Measurements from ENCODE around the gene ZDHHC5.
"Not testable (repeated sequence)": the region's sequence is repeated elsewhere in the genome, so short reads cannot be mapped to it uniquely, and the experiment has no call there.

ZDHHC5 gene

DNA sequence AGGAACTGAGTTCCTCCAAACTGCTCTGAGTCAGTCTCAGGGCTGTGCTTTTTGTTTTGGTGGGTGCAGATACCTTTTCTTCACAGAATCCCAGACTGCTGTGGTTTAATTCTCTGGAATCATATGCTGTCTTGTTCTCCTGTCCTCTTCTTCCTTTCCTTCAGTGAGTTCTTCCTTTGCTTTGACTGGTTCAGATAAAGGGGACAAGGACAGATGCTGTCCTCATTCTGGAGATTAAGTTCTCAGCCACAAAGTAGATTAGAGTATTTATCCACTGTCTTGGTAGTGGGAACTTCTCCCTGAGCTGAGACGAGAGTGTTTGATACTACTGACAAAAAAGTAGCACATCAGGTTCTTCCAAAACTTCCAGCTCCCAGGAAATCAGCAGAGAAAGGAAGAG, 13.3 kb downstream of the ZDHHC5 start:
- TF ChIP-seq, protein P1, sequence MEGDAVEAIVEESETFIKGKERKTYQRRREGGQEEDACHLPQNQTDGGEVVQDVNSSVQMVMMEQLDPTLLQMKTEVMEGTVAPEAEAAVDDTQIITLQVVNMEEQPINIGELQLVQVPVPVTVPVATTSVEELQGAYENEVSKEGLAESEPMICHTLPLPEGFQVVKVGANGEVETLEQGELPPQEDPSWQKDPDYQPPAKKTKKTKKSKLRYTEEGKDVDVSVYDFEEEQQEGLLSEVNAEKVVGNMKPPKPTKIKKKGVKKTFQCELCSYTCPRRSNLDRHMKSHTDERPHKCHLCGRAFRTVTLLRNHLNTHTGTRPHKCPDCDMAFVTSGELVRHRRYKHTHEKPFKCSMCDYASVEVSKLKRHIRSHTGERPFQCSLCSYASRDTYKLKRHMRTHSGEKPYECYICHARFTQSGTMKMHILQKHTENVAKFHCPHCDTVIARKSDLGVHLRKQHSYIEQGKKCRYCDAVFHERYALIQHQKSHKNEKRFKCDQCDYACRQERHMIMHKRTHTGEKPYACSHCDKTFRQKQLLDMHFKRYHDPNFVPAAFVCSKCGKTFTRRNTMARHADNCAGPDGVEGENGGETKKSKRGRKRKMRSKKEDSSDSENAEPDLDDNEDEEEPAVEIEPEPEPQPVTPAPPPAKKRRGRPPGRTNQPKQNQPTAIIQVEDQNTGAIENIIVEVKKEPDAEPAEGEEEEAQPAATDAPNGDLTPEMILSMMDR (IDR thresholded peaks at IDR 0.05): no peak
- Histone ChIP-seq H3K4me3 (no peak overlapping the region), H3K27ac (no peak overlapping the region)
- no peak for DNase-seq (ENCODE audit: low spot score)

DNA sequence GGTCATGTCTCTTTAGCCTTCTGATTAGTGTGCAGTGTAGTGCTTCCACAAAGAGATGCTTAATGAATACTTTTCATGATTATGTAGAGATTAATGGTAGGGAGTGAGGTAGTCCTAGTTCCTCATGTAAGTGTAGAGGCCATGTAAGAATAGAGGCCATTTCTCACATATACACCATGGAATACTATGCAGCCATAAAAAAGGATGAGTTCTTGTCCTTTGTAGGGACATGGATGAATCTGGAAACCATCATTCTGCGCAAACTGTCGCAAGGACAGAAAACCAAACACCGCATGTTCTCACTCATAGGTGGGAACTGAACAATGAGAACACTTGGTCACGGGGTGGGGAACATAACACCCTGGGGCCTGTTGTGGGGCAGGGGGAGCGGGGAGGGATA, 22.6 kb downstream of the ZDHHC5 start:
- not testable (repeated sequence) for DNase-seq (ENCODE audit: low spot score); H3K27ac ChIP-seq; H3K4me3 ChIP-seq

GRCh38 chr11:57698843-57699365, 31.0 kb downstream of the ZDHHC5 start:
- Histone ChIP-seq H3K27ac (no peak overlapping the region), H3K4me3 (no peak overlapping the region)
- no peak for DNase-seq (ENCODE audit: low spot score)
- TF ChIP-seq, protein P1 (IDR thresholded peaks at IDR 0.05): no peak

DNA sequence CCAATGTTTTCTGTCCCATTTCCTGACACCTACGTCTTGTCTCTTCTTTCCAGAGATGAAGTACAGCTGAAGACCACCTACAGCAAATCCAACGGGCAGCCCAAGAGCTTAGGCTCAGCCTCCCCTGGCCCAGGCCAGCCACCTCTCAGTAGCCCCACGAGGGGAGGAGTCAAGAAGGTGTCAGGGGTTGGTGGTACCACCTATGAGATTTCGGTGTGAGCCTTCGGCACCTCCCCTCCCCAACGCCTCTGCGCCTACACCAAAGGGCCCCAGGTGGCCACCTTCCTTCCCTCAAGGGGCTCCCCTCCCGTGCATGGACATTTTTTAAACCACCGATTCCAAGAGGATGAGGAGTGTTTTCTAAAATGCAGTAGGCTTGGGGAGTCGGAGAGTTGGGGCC, 31.9 kb downstream of the ZDHHC5 start:
- no peak overlapping the region for H3K27ac ChIP-seq
- DNase-seq (ENCODE audit: low spot score): no peak
- H3K4me3 ChIP-seq: no peak overlapping the region
- TF ChIP-seq, protein P1 (IDR thresholded peaks at IDR 0.05): no peak

GRCh38 chr11:57700425-57700824, 32.5 kb downstream of the ZDHHC5 start:
- TF ChIP-seq, protein P1 (IDR thresholded peaks at IDR 0.05): no peak
- DNase-seq (ENCODE audit: low spot score): no peak
- Histone ChIP-seq H3K27ac (no peak overlapping the region), H3K4me3 (no peak overlapping the region)

DNA sequence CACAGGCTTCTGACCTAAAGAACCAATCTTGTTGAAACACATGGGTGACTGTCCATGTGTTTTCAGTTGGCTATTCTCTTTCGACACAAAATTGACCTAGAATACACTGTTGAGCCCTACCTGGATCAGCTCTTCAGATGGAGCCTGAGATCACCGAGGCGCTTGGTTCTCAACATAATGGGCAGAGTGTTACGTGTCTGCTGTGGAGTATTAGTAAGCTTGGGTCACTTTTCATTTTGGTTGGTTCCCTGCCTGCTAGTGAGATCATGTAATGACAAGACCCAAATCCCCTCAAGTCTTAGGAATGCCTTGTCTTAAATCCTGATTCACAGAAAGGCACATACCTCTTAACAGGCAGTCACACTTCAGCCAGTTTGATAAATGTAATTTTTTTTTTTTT, 35.4 kb downstream of the ZDHHC5 start:
- Histone ChIP-seq H3K4me3 (no peak overlapping the region), H3K27ac (no peak overlapping the region)
- DNase-seq (ENCODE audit: low spot score): no peak
- TF ChIP-seq, protein P1 (IDR thresholded peaks at IDR 0.05): no peak

GRCh38 chr11:57704932-57705331, 37.0 kb downstream of the ZDHHC5 start:
- Histone ChIP-seq H3K4me3 (no peak overlapping the region), H3K27ac (no peak overlapping the region)
- TF ChIP-seq, protein P1 (IDR thresholded peaks at IDR 0.05): no peak
- DNase-seq (ENCODE audit: low spot score): no peak

- not testable (repeated sequence) for H3K27ac ChIP-seq; H3K4me3 ChIP-seq; DNase-seq (ENCODE audit: low spot score)
These were observed 37.5 kb downstream of the ZDHHC5 start for GRCh38 chr11:57705432-57705831.
